Measurements from ENCODE around the gene FIZ1.

DNA sequence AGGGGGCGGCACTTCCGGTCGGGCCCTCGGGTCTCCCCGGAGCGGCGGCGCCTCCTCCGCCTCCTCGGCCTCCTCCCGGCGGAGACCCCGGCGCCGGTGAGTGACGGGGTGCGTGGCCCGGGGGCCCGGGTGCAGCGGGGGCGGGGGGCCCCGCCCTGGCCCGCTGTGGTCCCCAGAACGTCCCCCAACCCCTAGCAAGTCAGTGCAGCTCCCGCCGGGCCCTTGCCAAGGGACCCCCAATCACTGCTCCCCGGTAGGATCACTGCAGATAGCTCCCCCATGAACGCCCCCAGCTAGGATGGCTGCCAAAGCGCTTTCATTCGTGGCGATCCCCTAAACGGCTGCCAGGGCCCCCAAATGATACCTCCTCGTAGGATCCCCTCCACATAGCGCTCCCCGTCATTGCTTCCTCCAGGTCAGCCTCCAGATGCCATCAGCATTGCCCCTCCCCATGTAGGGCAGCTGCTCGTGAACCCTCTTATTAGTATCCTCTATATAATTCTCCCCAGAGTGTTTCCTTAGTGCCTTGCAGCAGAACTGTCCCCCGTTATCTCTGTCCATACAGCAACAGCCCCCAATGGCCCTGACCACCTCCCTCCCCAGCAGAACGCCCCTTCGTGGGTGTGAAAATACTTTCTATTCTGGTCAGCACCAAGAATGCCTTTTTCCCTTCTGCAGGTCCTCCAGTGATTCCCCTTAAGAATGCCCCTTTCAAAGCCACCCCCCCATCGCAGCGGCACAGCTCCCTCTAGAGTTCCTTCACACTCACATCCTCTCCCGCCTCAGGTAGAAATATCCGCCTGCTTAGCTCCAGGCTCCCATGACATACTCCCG, 6.5 kb upstream of the FIZ1 start, which contains the start of gene ZNF865:
- TF ChIP-seq, protein P1, sequence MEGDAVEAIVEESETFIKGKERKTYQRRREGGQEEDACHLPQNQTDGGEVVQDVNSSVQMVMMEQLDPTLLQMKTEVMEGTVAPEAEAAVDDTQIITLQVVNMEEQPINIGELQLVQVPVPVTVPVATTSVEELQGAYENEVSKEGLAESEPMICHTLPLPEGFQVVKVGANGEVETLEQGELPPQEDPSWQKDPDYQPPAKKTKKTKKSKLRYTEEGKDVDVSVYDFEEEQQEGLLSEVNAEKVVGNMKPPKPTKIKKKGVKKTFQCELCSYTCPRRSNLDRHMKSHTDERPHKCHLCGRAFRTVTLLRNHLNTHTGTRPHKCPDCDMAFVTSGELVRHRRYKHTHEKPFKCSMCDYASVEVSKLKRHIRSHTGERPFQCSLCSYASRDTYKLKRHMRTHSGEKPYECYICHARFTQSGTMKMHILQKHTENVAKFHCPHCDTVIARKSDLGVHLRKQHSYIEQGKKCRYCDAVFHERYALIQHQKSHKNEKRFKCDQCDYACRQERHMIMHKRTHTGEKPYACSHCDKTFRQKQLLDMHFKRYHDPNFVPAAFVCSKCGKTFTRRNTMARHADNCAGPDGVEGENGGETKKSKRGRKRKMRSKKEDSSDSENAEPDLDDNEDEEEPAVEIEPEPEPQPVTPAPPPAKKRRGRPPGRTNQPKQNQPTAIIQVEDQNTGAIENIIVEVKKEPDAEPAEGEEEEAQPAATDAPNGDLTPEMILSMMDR (conservative IDR thresholded peaks at IDR 0.05; ENCODE audit: low read depth, low read length), result peak; percentile 86
- TF ChIP-seq EZH2 (IDR thresholded peaks at IDR 0.05; ENCODE audit: borderline replicate concordance, low read depth, low read length, poor library complexity, severe bottlenecking), result no peak

Measured in A673 (cell line).